Cardiac muscle cell (in vitro differentiated cells and primary cell): ENCODE results near the gene ATPAF2. TPM values are rescaled to one million over a fixed set of nuclear protein-coding genes. Genes with fewer than 3 reads are reported as not detected.
"Not testable (repeated sequence)": the region's sequence is repeated elsewhere in the genome, so short reads cannot be mapped to it uniquely, and the experiment has no call there.

ENCODE experiments used
- DNase-seq, 2 donors: peaks; one replicate each; pipeline versions ENCODE4 v3.0.0 to v3.0.0-alpha.2; 2010 to 2017; ENCODE audit warnings: low read depth in 1 of 2, low spot score in 1 of 2
- H3K27ac ChIP-seq: fragments of 200-600 bp; sonication (generic); 2 replicates; pipeline ENCODE4 v1.5.1; 2016
- H3K27me3 ChIP-seq: fragments of 200-600 bp; sonication (generic); 2 replicates; pipeline ENCODE4 v1.6.0; 2016; ENCODE audit warnings: control low read depth
- H3K36me3 ChIP-seq: fragments of 200-600 bp; sonication (generic); 2 replicates; pipeline ENCODE4 v1.5.1; 2016; ENCODE audit warnings: control low read depth
- H3K4me1 ChIP-seq: fragments of 200-600 bp; sonication (generic); 2 replicates; pipeline ENCODE4 v1.8.1; 2017; ENCODE audit warnings: low read depth, mild to moderate bottlenecking, mixed run types
- H3K4me3 ChIP-seq: fragments of 200-600 bp; sonication (generic); 2 replicates; pipeline ENCODE4 v1.5.1; 2016; ENCODE audit warnings: mild to moderate bottlenecking
- H3K9me3 ChIP-seq: fragments of 200-600 bp; sonication (generic); 2 replicates; pipeline ENCODE4 v1.5.1; 2017; ENCODE audit warnings: low read depth, mild to moderate bottlenecking, control low read depth
- CTCF ChIP-seq: IDR thresholded peaks from 2 replicates; pipeline ENCODE4 v1.5.1; 2012; ENCODE audit warnings: low read depth, mild to moderate bottlenecking, low read length
- polyA plus RNA-seq: library from polyadenylated mRNA; unstranded; fragments of >200 nt; fragmentation: Nextera tagmentation; extraction: Ambion mirVana; gene quantifications from 2 replicates; pipeline ENCODE4 v1.2.1, GENCODE V29; 2016
- total RNA-seq: library from RNA; depleted of rRNA; stranded (reverse); fragments of >200 nt; gene quantifications from 2 replicates; pipeline ENCODE4 v1.2.3, GENCODE V29; 2016

The ATPAF2 gene
- total and polyA plus RNA-seq, 2 experiments from 2014 or later: 40.3 to 49.4 TPM

GRCh38 chr17:18004345-18004744, 34.6 kb downstream of the ATPAF2 start:
- Histone ChIP-seq H3K9me3 (no peaks in the 10 kb centered on the region), H3K27ac (no peak overlapping the region), H3K27me3 (no peaks in the 10 kb centered on the region), H3K36me3 (no peaks in the 10 kb centered on the region), H3K4me3 (no peak overlapping the region), H3K4me1 (peaks cover 16% of the 10 kb centered on the region)
- DNase-seq: no peak
- TF ChIP-seq CTCF: no peak

- peak in 1 of 2 donors; percentile 4 for DNase-seq
- Histone ChIP-seq H3K27me3 (no peaks in the 10 kb centered on the region), H3K4me3 (no peak overlapping the region), H3K4me1 (no peaks in the 10 kb centered on the region), H3K9me3 (no peaks in the 10 kb centered on the region), H3K36me3 (no peaks in the 10 kb centered on the region), H3K27ac (no peak overlapping the region)
- TF ChIP-seq CTCF: no peak
Observed at GRCh38 chr17:18002171-18002570, 36.8 kb downstream of the ATPAF2 start.

- DNase-seq: no peak
- Histone ChIP-seq H3K27ac (no peak overlapping the region), H3K4me1 (peaks cover 2% of the 10 kb centered on the region), H3K27me3 (no peaks in the 10 kb centered on the region), H3K4me3 (no peak overlapping the region), H3K9me3 (no peaks in the 10 kb centered on the region), H3K36me3 (no peaks in the 10 kb centered on the region)
- TF ChIP-seq CTCF: no peak
Observed at GRCh38 chr17:18000030-18000408, 38.9 kb downstream of the ATPAF2 start.

GRCh38 chr17:17999364-18000029, 39.5 kb downstream of the ATPAF2 start:
- TF ChIP-seq CTCF: no peak
- no peaks in the 10 kb centered on the region for H3K27me3 ChIP-seq
- H3K27ac ChIP-seq: no peak overlapping the region
- H3K9me3 ChIP-seq: no peaks in the 10 kb centered on the region
- no peaks in the 10 kb centered on the region for H3K36me3 ChIP-seq
- no peak for DNase-seq
- no peak overlapping the region for H3K4me3 ChIP-seq
- peaks cover 7% of the 10 kb centered on the region for H3K4me1 ChIP-seq

- no peak for DNase-seq
- no peaks in the 10 kb centered on the region for H3K27me3 ChIP-seq
- no peak for TF ChIP-seq CTCF
- H3K4me3 ChIP-seq: no peak overlapping the region
- no peak overlapping the region for H3K27ac ChIP-seq
- no peaks in the 10 kb centered on the region for H3K9me3 ChIP-seq
- peaks cover 13% of the 10 kb centered on the region for H3K4me1 ChIP-seq
- no peaks in the 10 kb centered on the region for H3K36me3 ChIP-seq
Observed at GRCh38 chr17:17998934-17999333, 40.0 kb downstream of the ATPAF2 start.

- H3K4me1 ChIP-seq: peaks cover 13% of the 10 kb centered on the region
- H3K4me3 ChIP-seq, H3K36me3 ChIP-seq, H3K27me3 ChIP-seq, H3K27ac ChIP-seq, H3K9me3 ChIP-seq, DNase-seq: not testable (repeated sequence)
Observed at GRCh38 chr17:17995887-17996286, 43.1 kb downstream of the ATPAF2 start.
